ENCODE data around the gene RAB3IP. TPM values are rescaled to one million over a fixed set of nuclear protein-coding genes. Genes with fewer than 3 reads are reported as not detected.

The RAB3IP gene
- total RNA-seq, 1 experiment from 2014 or later, result 82.5 TPM

DNA sequence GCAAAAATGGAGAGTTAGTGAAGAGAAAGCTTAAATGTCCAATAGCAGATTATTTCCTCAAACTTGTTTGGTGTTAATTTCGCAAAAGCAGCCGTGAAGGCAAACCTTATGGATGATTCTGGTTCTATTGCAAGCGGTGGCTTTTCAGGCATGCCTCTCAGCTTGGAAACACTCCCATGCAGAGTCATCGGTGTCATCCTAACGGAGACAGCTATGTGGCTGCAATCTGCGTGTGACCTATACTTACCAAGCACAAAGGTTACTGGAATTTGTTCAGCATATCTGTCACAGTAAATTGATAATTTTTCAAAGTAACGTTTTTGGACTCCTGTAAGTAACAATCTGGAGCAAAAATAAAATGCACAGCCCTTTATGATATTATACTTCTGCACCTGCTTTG is 44.5 kb upstream of the RAB3IP start:
- CTCF ChIA-PET, result no interaction called here
- intact Hi-C loops (cut with micrococcal nuclease; ENCODE audit: unreplicated experiment), result no loop called here

DNA sequence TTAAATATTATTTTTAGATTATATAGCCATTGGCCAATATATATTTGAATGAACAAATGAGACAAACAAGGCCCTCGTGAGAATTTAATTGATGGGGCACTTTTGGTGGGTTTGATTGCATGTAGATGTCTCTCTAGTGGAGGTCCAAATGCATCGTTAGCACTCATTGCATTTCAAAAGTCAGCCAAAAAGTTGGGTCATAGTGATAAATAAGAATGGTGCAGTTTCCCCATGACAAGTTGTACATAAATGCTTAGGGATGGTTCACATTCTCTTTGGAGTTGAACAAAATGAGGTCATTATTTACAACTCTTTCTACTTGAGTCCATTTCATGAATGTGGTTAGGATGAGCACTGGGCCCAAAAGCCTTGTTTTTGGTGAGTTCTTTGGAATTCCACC is 40.6 kb upstream of the RAB3IP start:
- H3K27me3 ChIP-seq (replicated peaks; ENCODE audit: control insufficient read depth, insufficient read depth, low read length), result no peaks in the 10 kb centered on the region
- no peaks in the 10 kb centered on the region for H3K36me3 ChIP-seq (ENCODE audit: control insufficient read depth, insufficient read depth, low read length)
- POLR2A ChIA-PET, result no interaction called here
- H3K4me1 ChIP-seq, result peaks cover 10% of the 10 kb centered on the region; the same call in 1 of the 2 replicates
- no peak overlapping the region for H3K4me3 ChIP-seq (ENCODE audit: low read depth, low read length)
- no peaks in the 10 kb centered on the region for H3K9me3 Mint-ChIP-seq (ENCODE audit: unreplicated experiment)
- CTCF ChIA-PET, result no interaction called here
- no peak for DNase-seq
- TF ChIP-seq, protein P1, sequence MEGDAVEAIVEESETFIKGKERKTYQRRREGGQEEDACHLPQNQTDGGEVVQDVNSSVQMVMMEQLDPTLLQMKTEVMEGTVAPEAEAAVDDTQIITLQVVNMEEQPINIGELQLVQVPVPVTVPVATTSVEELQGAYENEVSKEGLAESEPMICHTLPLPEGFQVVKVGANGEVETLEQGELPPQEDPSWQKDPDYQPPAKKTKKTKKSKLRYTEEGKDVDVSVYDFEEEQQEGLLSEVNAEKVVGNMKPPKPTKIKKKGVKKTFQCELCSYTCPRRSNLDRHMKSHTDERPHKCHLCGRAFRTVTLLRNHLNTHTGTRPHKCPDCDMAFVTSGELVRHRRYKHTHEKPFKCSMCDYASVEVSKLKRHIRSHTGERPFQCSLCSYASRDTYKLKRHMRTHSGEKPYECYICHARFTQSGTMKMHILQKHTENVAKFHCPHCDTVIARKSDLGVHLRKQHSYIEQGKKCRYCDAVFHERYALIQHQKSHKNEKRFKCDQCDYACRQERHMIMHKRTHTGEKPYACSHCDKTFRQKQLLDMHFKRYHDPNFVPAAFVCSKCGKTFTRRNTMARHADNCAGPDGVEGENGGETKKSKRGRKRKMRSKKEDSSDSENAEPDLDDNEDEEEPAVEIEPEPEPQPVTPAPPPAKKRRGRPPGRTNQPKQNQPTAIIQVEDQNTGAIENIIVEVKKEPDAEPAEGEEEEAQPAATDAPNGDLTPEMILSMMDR (IDR thresholded peaks at IDR 0.05; ENCODE audit: insufficient read depth in 1 of 2, low read depth in 1 of 2, low read length in 1 of 2, severe bottlenecking in 1 of 2, unreplicated experiment in 1 of 2), result no peak
- H3K36me3 Mint-ChIP-seq (ENCODE audit: insufficient read depth, unreplicated experiment), result no peaks in the 10 kb centered on the region
- no peak overlapping the region for H3K4me3 Mint-ChIP-seq (ENCODE audit: unreplicated experiment)
- H3K27ac Mint-ChIP-seq (ENCODE audit: unreplicated experiment), result no peak overlapping the region
- H3K4me1 Mint-ChIP-seq (ENCODE audit: low read depth, unreplicated experiment), result peaks cover 6% of the 10 kb centered on the region
- intact Hi-C loops (cut with micrococcal nuclease; ENCODE audit: unreplicated experiment), result no loop called here
- BruUV-seq (replicated peaks), result no TSS peak
- no peaks in the 10 kb centered on the region for H3K27me3 Mint-ChIP-seq (ENCODE audit: insufficient read depth, unreplicated experiment)
- no peaks in the 10 kb centered on the region for H3K9me3 ChIP-seq

More for the DNA sequence above, 44.5 kb upstream of the RAB3IP start:
- no peaks in the 10 kb centered on the region for H3K36me3 Mint-ChIP-seq (ENCODE audit: insufficient read depth, unreplicated experiment)
- H3K4me1 Mint-ChIP-seq (ENCODE audit: low read depth, unreplicated experiment), result peaks cover 6% of the 10 kb centered on the region
- H3K9me3 ChIP-seq, result no peaks in the 10 kb centered on the region
- DNase-seq, result no peak
- BruUV-seq (replicated peaks), result no TSS peak
- H3K27me3 Mint-ChIP-seq (ENCODE audit: insufficient read depth, unreplicated experiment), result no peaks in the 10 kb centered on the region
- H3K27me3 ChIP-seq (replicated peaks; ENCODE audit: control insufficient read depth, insufficient read depth, low read length), result no peaks in the 10 kb centered on the region
- H3K27ac Mint-ChIP-seq (ENCODE audit: unreplicated experiment), result no peak overlapping the region
- H3K9me3 Mint-ChIP-seq (ENCODE audit: unreplicated experiment), result no peaks in the 10 kb centered on the region
- no peak overlapping the region for H3K4me3 ChIP-seq (ENCODE audit: low read depth, low read length)
- H3K4me3 Mint-ChIP-seq (ENCODE audit: unreplicated experiment), result no peak overlapping the region
- no peaks in the 10 kb centered on the region for H3K36me3 ChIP-seq (ENCODE audit: control insufficient read depth, insufficient read depth, low read length)
- peaks cover 17% of the 10 kb centered on the region for H3K4me1 ChIP-seq
- TF ChIP-seq, protein P1 (IDR thresholded peaks at IDR 0.05; ENCODE audit: insufficient read depth in 1 of 2, low read depth in 1 of 2, low read length in 1 of 2, severe bottlenecking in 1 of 2, unreplicated experiment in 1 of 2), result no peak
- POLR2A ChIA-PET, result no interaction called here

DNA sequence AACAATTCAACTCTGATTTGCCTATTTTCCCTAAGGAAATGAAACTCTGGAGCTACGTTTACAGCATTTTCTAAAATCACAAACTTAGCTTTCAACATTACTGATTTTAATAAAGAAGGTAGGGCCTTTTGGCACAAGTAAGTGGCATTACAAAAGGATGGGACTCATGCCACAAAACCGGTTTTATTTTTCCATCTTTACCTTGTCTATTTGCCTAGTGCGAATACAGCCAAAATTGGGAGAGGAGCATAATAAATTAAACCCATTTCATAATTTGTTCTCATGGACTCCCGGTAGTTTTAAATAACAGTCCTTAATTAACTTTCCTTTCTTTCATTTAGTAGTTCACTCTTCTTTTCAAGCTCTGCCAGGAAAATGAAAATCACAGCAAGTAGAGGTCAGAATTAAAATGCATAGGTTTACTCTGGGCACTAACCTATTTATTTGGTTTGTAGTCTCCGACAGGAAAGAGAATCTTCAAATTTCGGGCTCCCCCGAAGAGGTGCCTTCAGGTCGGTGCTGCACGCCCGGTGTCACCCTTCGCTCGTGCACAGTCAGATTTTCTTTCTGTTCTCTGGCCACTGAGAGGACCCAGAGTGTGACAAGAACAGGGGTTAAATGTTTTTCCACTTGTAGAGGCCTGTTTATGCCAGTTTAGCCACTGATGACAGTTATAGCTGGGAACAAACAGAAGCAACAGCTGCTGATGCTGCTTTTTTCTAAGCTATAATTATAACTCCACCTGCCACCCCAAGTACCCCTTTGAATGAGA is 39.7 kb upstream of the RAB3IP start, which contains the start of gene BEST3:
Gene BEST3 (minus strand): TSS at position 535 of the 772 bp plus-strand sequence. CDS start 1,505 bp downstream, outside the sequence.
- H3K36me3 Mint-ChIP-seq (ENCODE audit: insufficient read depth, unreplicated experiment), result no peaks in the 10 kb centered on the region
- TF ChIP-seq, protein P1 (IDR thresholded peaks at IDR 0.05; ENCODE audit: insufficient read depth in 1 of 2, low read depth in 1 of 2, low read length in 1 of 2, severe bottlenecking in 1 of 2, unreplicated experiment in 1 of 2), result no peak
- no peak within 1 kb of the TSS for H3K4me3 Mint-ChIP-seq (ENCODE audit: unreplicated experiment)
- POLR2A ChIA-PET, result no interaction called here
- intact Hi-C loops (cut with micrococcal nuclease; ENCODE audit: unreplicated experiment), result no loop called here
- no TSS peak for BruUV-seq (replicated peaks)
- CTCF ChIA-PET, result no interaction called here
- no peak within 1 kb of the TSS for H3K27ac Mint-ChIP-seq (ENCODE audit: unreplicated experiment)
- Histone ChIP-seq H3K4me1 (peaks cover 10% of the 10 kb centered on the region; the same call in 1 of the 2 replicates), H3K4me3 (ENCODE audit: low read depth, low read length) (no peak within 1 kb of the TSS), H3K9me3 (no peaks in the 10 kb centered on the region), H3K36me3 (ENCODE audit: control insufficient read depth, insufficient read depth, low read length) (no peaks in the 10 kb centered on the region), H3K27me3 (replicated peaks; ENCODE audit: control insufficient read depth, insufficient read depth, low read length) (no peaks in the 10 kb centered on the region)
- no peaks in the 10 kb centered on the region for H3K27me3 Mint-ChIP-seq (ENCODE audit: insufficient read depth, unreplicated experiment)
- no peaks in the 10 kb centered on the region for H3K9me3 Mint-ChIP-seq (ENCODE audit: unreplicated experiment)
- peaks cover 6% of the 10 kb centered on the region for H3K4me1 Mint-ChIP-seq (ENCODE audit: low read depth, unreplicated experiment)
- no peak for DNase-seq

Data from Caco-2 (cell line).